Measurements from ENCODE around the gene MAEA. TPM values are rescaled to one million over a fixed set of nuclear protein-coding genes. Genes with fewer than 3 reads are reported as not detected.

The MAEA gene
- total RNA-seq, 2 donors from 2014 or later = 65.8 to 124 TPM

GRCh38 chr4:1241936-1242505, 47.7 kb upstream of the MAEA start:
- Histone ChIP-seq H3K9ac (ENCODE audit: low read depth in 2 of 2, low read length in 2 of 2) (no peak overlapping the region), H3K4me1 (peaks cover 28% of the 10 kb centered on the region), H3K27me3 (no peaks in the 10 kb centered on the region), H3K9me3 (no peaks in the 10 kb centered on the region), H3K36me3 (no peaks in the 10 kb centered on the region), H3K27ac (peak overlapping the region; percentile 37), H3K4me3 (no peak overlapping the region)
- no peak for TF ChIP-seq CTCF (IDR thresholded peaks at IDR 0.05)
- intact Hi-C loops (cut with DNase I) = loop anchor here (5.0 kb wide), 1 partner anchor 35 kb away; no protein-coding TSS in a partner anchor
- no peak for DNase-seq

- TF ChIP-seq CTCF (IDR thresholded peaks at IDR 0.05) = no peak
- H3K9ac ChIP-seq (ENCODE audit: low read depth in 2 of 2, low read length in 2 of 2) = peak overlapping the region in 1 of 2 donors; percentile 12
- H3K4me1 ChIP-seq = peaks cover 30% of the 10 kb centered on the region
- H3K9me3 ChIP-seq = no peaks in the 10 kb centered on the region
- H3K36me3 ChIP-seq = no peaks in the 10 kb centered on the region
- no peaks in the 10 kb centered on the region for H3K27me3 ChIP-seq
- no peak overlapping the region for H3K4me3 ChIP-seq
- intact Hi-C loops (cut with DNase I) = loop anchor here (5.0 kb wide), 1 partner anchor 35 kb away; no protein-coding TSS in a partner anchor
- no peak overlapping the region for H3K27ac ChIP-seq
- DNase-seq = no peak
Measured at GRCh38 chr4:1242506-1243450, 46.9 kb upstream of the MAEA start.

GRCh38 chr4:1243451-1244080, 46.1 kb upstream of the MAEA start:
- Histone ChIP-seq H3K27ac (no peak overlapping the region), H3K27me3 (no peaks in the 10 kb centered on the region), H3K4me3 (no peak overlapping the region), H3K4me1 (peaks cover 30% of the 10 kb centered on the region), H3K9ac (ENCODE audit: low read depth in 2 of 2, low read length in 2 of 2) (peak overlapping the region in 1 of 2 donors; percentile 12), H3K9me3 (no peaks in the 10 kb centered on the region), H3K36me3 (no peaks in the 10 kb centered on the region)
- TF ChIP-seq CTCF (IDR thresholded peaks at IDR 0.05) = no peak
- intact Hi-C loops (cut with DNase I) = loop anchor here (5.0 kb wide), 1 partner anchor 36 kb away; no protein-coding TSS in a partner anchor
- no peak for DNase-seq

- H3K27ac ChIP-seq = no peak overlapping the region
- no peak for DNase-seq
- intact Hi-C loops (cut with DNase I) = loop anchor here (5.0 kb wide), 1 partner anchor 37 kb away; no protein-coding TSS in a partner anchor
Measured at GRCh38 chr4:1244081-1244977, 45.4 kb upstream of the MAEA start.

More at GRCh38 chr4:1244081-1244977, 45.4 kb upstream of the MAEA start:
- no peak for TF ChIP-seq CTCF (IDR thresholded peaks at IDR 0.05)
- Histone ChIP-seq H3K36me3 (no peaks in the 10 kb centered on the region), H3K9me3 (no peaks in the 10 kb centered on the region), H3K9ac (ENCODE audit: low read depth in 2 of 2, low read length in 2 of 2) (no peak overlapping the region), H3K27me3 (no peaks in the 10 kb centered on the region), H3K4me3 (no peak overlapping the region), H3K4me1 (peaks cover 30% of the 10 kb centered on the region)
